ENCODE measurements around the gene GLI1. TPM values are rescaled to one million over a fixed set of nuclear protein-coding genes. Genes with fewer than 3 reads are reported as not detected.
A peak's percentile ranks its signal among the peaks of the same experiment; 100 is the strongest.
"Not testable (repeated sequence)": the region's sequence is repeated elsewhere in the genome, so short reads cannot be mapped to it uniquely, and the experiment has no call there.

Gene GLI1
- total and polyA plus RNA-seq, 10 donors, result 0.46 to 3.6 (median 1.0) TPM

DNA sequence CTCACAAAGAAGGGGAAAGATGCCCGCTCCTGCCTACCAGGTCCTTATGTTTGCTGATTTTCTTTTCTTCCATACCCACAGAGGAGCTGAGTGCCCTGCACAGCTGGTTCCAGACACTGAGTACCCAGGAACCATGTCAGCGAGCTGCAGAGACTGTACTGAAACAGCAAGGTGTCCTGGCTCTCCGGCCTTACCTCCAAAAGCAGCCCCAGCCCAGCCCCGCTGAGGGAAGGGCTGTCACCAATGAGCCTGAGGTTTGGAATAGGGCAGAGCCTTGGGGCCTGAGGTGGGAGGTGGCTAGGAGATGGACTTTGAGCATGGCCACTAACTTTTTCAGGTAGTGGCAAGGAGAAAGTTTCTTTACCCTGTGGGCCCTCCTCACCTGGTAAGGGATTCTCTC is 30.5 kb downstream of the GLI1 start:
- Histone ChIP-seq H3K9me3 (no peaks in the 10 kb centered on the region), H3K4me3 (no peak overlapping the region), H3K27me3 (replicated peaks in 1 of 7) (no peaks in the 10 kb centered on the region), H3K36me3 (peaks cover 3 to 56% (median 40%) of the 10 kb centered on the region in 6 donors), H3K27ac (no peak overlapping the region), H3K4me1 (peaks cover 15 to 34% (median 20%) of the 10 kb centered on the region in 6 donors)
- intact Hi-C loops (cut with DNase I; ENCODE audit: low total_unique reads), result no loop called here
- DNase-seq, result peak; percentile 62
- TF ChIP-seq POLR2AphosphoS5 (IDR thresholded peaks at IDR 0.05) (no peak), POLR2A (IDR thresholded peaks at IDR 0.05) (no peak)
- TF ChIP-seq, protein P1, sequence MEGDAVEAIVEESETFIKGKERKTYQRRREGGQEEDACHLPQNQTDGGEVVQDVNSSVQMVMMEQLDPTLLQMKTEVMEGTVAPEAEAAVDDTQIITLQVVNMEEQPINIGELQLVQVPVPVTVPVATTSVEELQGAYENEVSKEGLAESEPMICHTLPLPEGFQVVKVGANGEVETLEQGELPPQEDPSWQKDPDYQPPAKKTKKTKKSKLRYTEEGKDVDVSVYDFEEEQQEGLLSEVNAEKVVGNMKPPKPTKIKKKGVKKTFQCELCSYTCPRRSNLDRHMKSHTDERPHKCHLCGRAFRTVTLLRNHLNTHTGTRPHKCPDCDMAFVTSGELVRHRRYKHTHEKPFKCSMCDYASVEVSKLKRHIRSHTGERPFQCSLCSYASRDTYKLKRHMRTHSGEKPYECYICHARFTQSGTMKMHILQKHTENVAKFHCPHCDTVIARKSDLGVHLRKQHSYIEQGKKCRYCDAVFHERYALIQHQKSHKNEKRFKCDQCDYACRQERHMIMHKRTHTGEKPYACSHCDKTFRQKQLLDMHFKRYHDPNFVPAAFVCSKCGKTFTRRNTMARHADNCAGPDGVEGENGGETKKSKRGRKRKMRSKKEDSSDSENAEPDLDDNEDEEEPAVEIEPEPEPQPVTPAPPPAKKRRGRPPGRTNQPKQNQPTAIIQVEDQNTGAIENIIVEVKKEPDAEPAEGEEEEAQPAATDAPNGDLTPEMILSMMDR (IDR thresholded peaks at IDR 0.05 in 8 of 11, conservative IDR thresholded peaks at IDR 0.05 in 3 of 11), result no peak
- 95 to 100% (median 98%) methylated on average over 2 to 4 of the region's 4 CpGs for WGBS, 5 donors

DNA sequence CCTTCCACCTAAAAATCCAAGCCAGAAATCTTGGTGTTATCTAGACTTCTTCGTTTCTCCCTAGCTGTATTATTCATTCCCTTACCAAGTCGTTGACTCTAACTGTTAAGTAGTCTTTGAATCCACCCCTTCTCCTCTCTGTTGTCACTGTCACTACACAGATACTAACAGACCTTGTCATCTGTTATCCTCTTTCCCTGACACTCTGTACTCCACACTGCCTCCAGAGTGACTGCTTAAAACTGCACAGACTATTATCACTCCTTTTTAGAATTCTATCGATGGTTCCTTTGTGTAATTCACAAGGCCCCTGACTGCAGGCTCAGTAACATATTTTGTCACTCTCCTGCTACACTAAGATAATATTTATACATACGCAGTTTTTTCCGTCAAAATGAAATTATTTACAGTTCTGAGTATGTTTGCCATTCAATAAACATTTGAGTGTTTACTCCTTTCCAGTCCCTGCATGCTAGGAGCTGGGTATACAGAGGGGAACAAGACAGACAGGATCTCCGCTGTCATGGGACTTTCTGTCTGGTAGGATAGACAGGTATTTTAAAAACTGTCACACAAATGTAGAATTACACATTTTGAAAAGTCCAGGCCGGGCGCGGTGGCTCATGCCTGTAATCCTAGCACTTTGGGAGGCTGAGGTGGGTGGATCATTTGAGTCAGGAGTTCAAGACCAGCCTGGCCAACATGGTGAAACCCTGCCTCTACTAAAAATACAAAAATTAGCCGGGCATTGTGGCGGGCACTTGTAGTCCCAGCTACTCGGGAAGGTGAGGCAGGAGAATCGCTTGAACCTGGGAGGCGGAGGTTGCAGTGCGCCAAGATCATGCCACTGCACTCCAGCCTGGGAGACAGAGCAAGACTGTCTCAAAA is 32.1 kb downstream of the GLI1 start:
- no peak overlapping the region for H3K4me3 ChIP-seq

DNA sequence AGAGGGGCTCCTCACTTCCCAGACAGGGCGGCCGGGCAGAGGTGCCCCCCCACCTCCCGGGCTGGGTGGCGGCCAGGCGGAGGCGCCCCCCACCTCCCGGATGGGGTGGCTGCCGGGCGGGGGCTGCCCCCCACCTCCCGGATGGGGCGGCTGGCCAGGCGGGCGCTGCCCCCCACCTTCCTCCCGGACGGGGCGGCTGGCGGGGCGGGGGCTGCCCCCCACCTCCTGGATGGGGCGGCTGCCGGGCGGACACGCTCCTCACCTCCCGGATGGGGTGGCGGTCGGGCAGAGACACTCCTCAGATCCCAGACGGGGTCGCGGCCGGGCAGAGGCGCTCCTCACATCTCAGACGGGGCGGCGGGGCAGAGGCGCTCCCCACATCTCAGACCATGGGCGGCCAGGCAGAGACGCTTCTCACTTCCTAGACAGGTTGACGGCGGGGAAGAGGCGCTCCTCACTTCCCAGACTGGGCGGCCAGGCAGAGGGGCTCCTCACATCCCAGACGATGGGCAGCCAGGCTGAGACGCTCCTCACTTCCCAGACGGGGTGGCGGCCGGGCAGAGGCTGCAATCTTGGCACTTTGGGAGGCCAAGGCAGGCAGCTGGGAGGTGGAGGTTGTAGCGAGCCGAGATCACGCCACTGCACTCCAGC is 35.6 kb downstream of the GLI1 start:
- 93 to 97% (median 97%) methylated on average over 23 to 46 of the region's 48 CpGs for WGBS, 5 donors
- H3K27me3 ChIP-seq (replicated peaks in 1 of 7); H3K27ac ChIP-seq; H3K9me3 ChIP-seq; intact Hi-C loops (cut with DNase I; ENCODE audit: low total_unique reads); H3K4me3 ChIP-seq; H3K4me1 ChIP-seq: not testable (repeated sequence)
- H3K36me3 ChIP-seq, result peaks cover 3 to 91% (median 67%) of the 10 kb centered on the region in 6 donors
- peak; percentile 46 for DNase-seq

More for the DNA sequence above, 32.1 kb downstream of the GLI1 start:
- WGBS, 5 donors, result 91 to 96% (median 94%) methylated on average over 15 of the region's 15 CpGs
- intact Hi-C loops (cut with DNase I; ENCODE audit: low total_unique reads), result no loop called here
- Histone ChIP-seq H3K36me3 (peaks cover 3 to 71% (median 49%) of the 10 kb centered on the region in 6 donors), H3K4me1 (peaks cover 15 to 34% (median 20%) of the 10 kb centered on the region in 6 donors), H3K9me3 (no peaks in the 10 kb centered on the region), H3K27me3 (replicated peaks in 1 of 7) (no peaks in the 10 kb centered on the region), H3K27ac (no peak overlapping the region)
- TF ChIP-seq POLR2AphosphoS5 (IDR thresholded peaks at IDR 0.05) (no peak), POLR2A (IDR thresholded peaks at IDR 0.05) (no peak)
- TF ChIP-seq, protein P1 (IDR thresholded peaks at IDR 0.05 in 8 of 11, conservative IDR thresholded peaks at IDR 0.05 in 3 of 11), result no peak
- DNase-seq, result peak; percentile 25

DNA sequence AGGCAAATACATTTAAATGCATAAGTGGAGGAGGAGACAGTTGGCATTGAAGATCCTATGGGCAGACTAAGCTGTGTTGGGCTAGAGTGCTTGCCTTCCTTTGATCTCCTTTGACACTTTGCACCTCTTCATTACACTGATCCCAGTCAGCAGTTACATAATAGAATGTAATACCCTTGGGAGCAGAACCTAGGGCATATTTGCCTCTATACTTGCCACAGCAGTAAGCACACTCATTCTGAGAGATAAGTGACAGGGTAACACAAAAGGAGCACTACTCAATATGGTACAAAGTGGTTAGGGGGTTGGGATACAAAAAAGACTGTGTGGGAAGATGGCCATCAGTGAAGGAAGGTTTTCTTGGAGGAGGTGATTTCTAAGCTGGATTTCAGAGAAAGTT is 37.2 kb downstream of the GLI1 start:
- H3K27me3 ChIP-seq (replicated peaks in 1 of 7), result no peaks in the 10 kb centered on the region
- no peaks in the 10 kb centered on the region for H3K9me3 ChIP-seq
- peaks cover 1 to 91% (median 65%) of the 10 kb centered on the region in 6 donors for H3K36me3 ChIP-seq
- no peak overlapping the region for H3K27ac ChIP-seq
- TF ChIP-seq, protein P1 (IDR thresholded peaks at IDR 0.05 in 8 of 11, conservative IDR thresholded peaks at IDR 0.05 in 3 of 11), result no peak
- no peak for DNase-seq
- H3K4me3 ChIP-seq, result no peak overlapping the region
- intact Hi-C loops (cut with DNase I; ENCODE audit: low total_unique reads), result no loop called here
- peaks cover 0 to 12% (median 0%) of the 10 kb centered on the region in 6 donors for H3K4me1 ChIP-seq
